WERI-Rb-1 (cell line): ENCODE results near the gene APP.
A peak's percentile ranks its signal among the peaks of the same experiment; 100 is the strongest.

ENCODE experiments used
- DNase-seq: peaks from one replicate; pipeline ENCODE4 v3.0.0-alpha.2; 2020
- H3K27ac ChIP-seq: fragments of 250-450 bp; sonication (Bioruptor Pico); 2 replicates; pipeline ENCODE4 v1.5.1; 2020; ENCODE audit warnings: mild to moderate bottlenecking, moderate library complexity
- H3K27me3 ChIP-seq: fragments of 250-450 bp; sonication (Bioruptor Pico); 2 replicates; pipeline ENCODE4 v1.5.1; 2021; ENCODE audit warnings: mild to moderate bottlenecking, low read depth, moderate library complexity; ENCODE audit not compliant: insufficient read depth, severe bottlenecking
- H3K36me3 ChIP-seq: fragments of 250-450 bp; sonication (Bioruptor Pico); 2 replicates; pipeline ENCODE4 v1.5.1; 2020; ENCODE audit warnings: mild to moderate bottlenecking, moderate library complexity
- H3K4me3 ChIP-seq: 2 replicates; pipeline ENCODE4 v1.5.1; 2011; ENCODE audit warnings: low read depth, mild to moderate bottlenecking, control low read depth, low read length
- H3K9me3 ChIP-seq: fragments of 250-450 bp; sonication (Bioruptor Pico); 2 replicates; pipeline ENCODE4 v1.5.1; 2021; ENCODE audit warnings: mild to moderate bottlenecking, moderate library complexity; ENCODE audit not compliant: severe bottlenecking
- CTCF ChIP-seq: IDR thresholded peaks from 2 replicates; pipeline ENCODE4 v1.5.1; 2011; ENCODE audit warnings: low read depth, mild to moderate bottlenecking, control low read depth, inconsistent platforms, low read length

APP gene

GRCh38 chr21:26112127-26112742 is 58.3 kb downstream of the APP start:
- no peak for TF ChIP-seq CTCF
- DNase-seq = no peak
- H3K27me3 ChIP-seq = no peaks in the 10 kb centered on the region
- H3K4me3 ChIP-seq = no peak overlapping the region
- H3K9me3 ChIP-seq = no peaks in the 10 kb centered on the region
- peaks cover 54% of the 10 kb centered on the region for H3K36me3 ChIP-seq
- no peak overlapping the region for H3K27ac ChIP-seq

- Histone ChIP-seq H3K4me3 (no peak overlapping the region), H3K9me3 (no peaks in the 10 kb centered on the region), H3K27me3 (no peaks in the 10 kb centered on the region), H3K36me3 (peaks cover 64% of the 10 kb centered on the region), H3K27ac (no peak overlapping the region)
- DNase-seq = no peak
- TF ChIP-seq CTCF = no peak
Observed at GRCh38 chr21:26110715-26111114, 59.9 kb downstream of the APP start.

- no peak for DNase-seq
- Histone ChIP-seq H3K4me3 (no peak overlapping the region), H3K27me3 (no peaks in the 10 kb centered on the region), H3K36me3 (peaks cover 78% of the 10 kb centered on the region), H3K27ac (no peak overlapping the region), H3K9me3 (no peaks in the 10 kb centered on the region)
- no peak for TF ChIP-seq CTCF
Observed at GRCh38 chr21:26107429-26107828, 63.1 kb downstream of the APP start.

GRCh38 chr21:26106562-26106961 is 64.0 kb downstream of the APP start:
- no peak overlapping the region for H3K27ac ChIP-seq

GRCh38 chr21:26105819-26106218 is 64.8 kb downstream of the APP start:
- H3K36me3 ChIP-seq = peaks cover 64% of the 10 kb centered on the region
- no peaks in the 10 kb centered on the region for H3K27me3 ChIP-seq
- no peak for DNase-seq
- no peak for TF ChIP-seq CTCF
- H3K4me3 ChIP-seq = no peak overlapping the region
- no peaks in the 10 kb centered on the region for H3K9me3 ChIP-seq
- H3K27ac ChIP-seq = no peak overlapping the region

More at GRCh38 chr21:26106562-26106961, 64.0 kb downstream of the APP start:
- H3K9me3 ChIP-seq = no peaks in the 10 kb centered on the region
- H3K4me3 ChIP-seq = no peak overlapping the region
- no peak for TF ChIP-seq CTCF
- no peak for DNase-seq
- H3K27me3 ChIP-seq = no peaks in the 10 kb centered on the region
- H3K36me3 ChIP-seq = peaks cover 69% of the 10 kb centered on the region

GRCh38 chr21:26100573-26100972 is 70.0 kb downstream of the APP start:
- Histone ChIP-seq H3K27ac (peak overlapping the region; percentile 66), H3K9me3 (no peaks in the 10 kb centered on the region), H3K36me3 (peaks cover 19% of the 10 kb centered on the region), H3K4me3 (0 out of 2 replicates have a peak overlapping the region, but pooled peaks have one; percentile 8), H3K27me3 (no peaks in the 10 kb centered on the region)
- TF ChIP-seq CTCF = no peak
- DNase-seq = no peak
